Transverse colon (tissue), 4 donors: ENCODE data around the gene PDSS2. TPM values are rescaled to one million over a fixed set of nuclear protein-coding genes. Genes with fewer than 3 reads are reported as not detected.

Experiments used
- DNase-seq: peaks from one replicate; pipeline ENCODE4 v3.0.0-alpha.2; 2019
- H3K27ac ChIP-seq, 4 donors: fragments of 200-600 bp; sonication (generic); 2 replicates each; pipeline ENCODE4 v1.5.1; 2016 to 2018; ENCODE audit warnings: inconsistent platforms in 4 of 4
- H3K27me3 ChIP-seq: fragments of 200-600 bp; sonication (generic); 2 replicates; pipeline ENCODE4 v1.5.1; 2017; ENCODE audit warnings: inconsistent platforms
- H3K36me3 ChIP-seq, 4 donors: fragments of 200-600 bp; sonication (generic); 2 replicates each; pipeline ENCODE4 v1.5.1; 2017 to 2019; ENCODE audit warnings: inconsistent platforms in 4 of 4
- H3K4me1 ChIP-seq, 4 donors: fragments of 200-600 bp; sonication (generic); 2 replicates each; pipeline ENCODE4 v1.5.1; 2017 to 2020; ENCODE audit warnings: inconsistent platforms in 4 of 4
- H3K4me3 ChIP-seq, 4 donors: fragments of 200-600 bp; sonication (generic); 1 replicate in 1 of 4; 2 replicates in 3 of 4; pipeline versions ENCODE4 v1.5.1 to v1.6.1; 2017 to 2019; ENCODE audit warnings: inconsistent platforms in 4 of 4
- H3K9me3 ChIP-seq, 2 donors: fragments of 200-600 bp; sonication (generic); 2 replicates each; pipeline ENCODE4 v1.5.1; 2017 to 2019; ENCODE audit warnings: inconsistent platforms in 2 of 2
- EP300 ChIP-seq: sonication (generic); formaldehyde crosslinking; IDR thresholded peaks from one replicate; pipeline ENCODE4 v1.6.1; 2017; ENCODE audit warnings: antibody characterized with exemption, low read depth
- POLR2A ChIP-seq: fragments of 450-650 bp; IDR thresholded peaks from one replicate; pipeline ENCODE4 v1.6.1; 2016; ENCODE audit warnings: antibody characterized with exemption, mild to moderate bottlenecking, moderate library complexity
- POLR2AphosphoS5 ChIP-seq, 3 donors: sonication (generic); formaldehyde crosslinking; IDR thresholded peaks; one replicate each; pipeline ENCODE4 v1.6.1; 2016; ENCODE audit warnings: antibody characterized with exemption in 3 of 3
- WGBS, 2 donors: methylation state at CpG; one replicate each; pipeline ENCODE4 v1.1.5; 2018; ENCODE audit warnings: low coverage in 1 of 2; 5-methylcytosine and 5-hydroxymethylcytosine counted together
- in situ Hi-C, 4 donors: fragments of 200-750 bp; cut with MboI; loops; one replicate each; pipeline versions ENCODE4 v1.15.0 to v1.15.1; 2017; ENCODE audit warnings: low sequenced_read_pairs in 3 of 4, low pct_ligation_motif_present in 1 of 4, low pct_unique_long_range_greater_than_20kb in 1 of 4
- intact Hi-C: fragments of 100-400 bp; cut with DNase I; formaldehyde crosslinking; loops from one replicate; pipeline ENCODE4 v1.15.1; 2023; ENCODE audit warnings: low total_unique reads
- total RNA-seq, 4 donors: library from RNA; depleted of rRNA; stranded (reverse); fragments of >200 nt; gene quantifications; one replicate each; pipeline ENCODE4 v1.1.0, GENCODE V29; 2016
- TF ChIP-seq, protein P1 (sequence below), 5 experiments: fragments of 200-600 bp in 3 of 5; fragments of 450-650 bp in 2 of 5; sonication (generic) in 3 of 5; IDR thresholded peaks; 1 replicate in 2 of 5; 2 replicates in 3 of 5; pipeline ENCODE4 v1.5.1; 2016 to 2017; ENCODE audit warnings: antibody characterized with exemption in 5 of 5, inconsistent platforms in 3 of 5, mild to moderate bottlenecking in 2 of 5, moderate library complexity in 1 of 5

Gene PDSS2
- total RNA-seq, 4 donors from 2014 or later = 3.0 to 32.5 (median 15.6) TPM

DNA sequence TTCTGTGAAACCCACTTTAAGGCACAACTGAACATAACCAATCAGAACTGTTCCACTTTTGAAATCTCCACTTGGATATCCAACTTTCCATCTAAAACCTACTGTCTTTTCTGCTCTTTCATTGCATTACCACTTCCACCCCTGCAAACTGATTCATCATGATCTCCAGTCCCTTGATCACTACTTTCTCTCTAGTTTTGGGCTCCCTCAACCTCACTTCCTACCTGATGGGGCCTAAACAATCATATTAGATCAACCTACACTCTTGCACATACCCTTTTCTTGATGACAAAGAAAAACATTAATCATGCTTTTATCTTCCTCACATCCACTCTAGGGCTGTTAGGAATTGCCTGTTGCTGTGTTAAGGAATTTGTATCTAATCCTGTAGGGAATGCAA is 137.6 kb downstream of the PDSS2 start:
- no peak overlapping the region for H3K4me3 ChIP-seq
- no peak for DNase-seq
- intact Hi-C loops = no loop called here
- H3K4me1 ChIP-seq = no peaks in the 10 kb centered on the region
- TF ChIP-seq, protein P1, sequence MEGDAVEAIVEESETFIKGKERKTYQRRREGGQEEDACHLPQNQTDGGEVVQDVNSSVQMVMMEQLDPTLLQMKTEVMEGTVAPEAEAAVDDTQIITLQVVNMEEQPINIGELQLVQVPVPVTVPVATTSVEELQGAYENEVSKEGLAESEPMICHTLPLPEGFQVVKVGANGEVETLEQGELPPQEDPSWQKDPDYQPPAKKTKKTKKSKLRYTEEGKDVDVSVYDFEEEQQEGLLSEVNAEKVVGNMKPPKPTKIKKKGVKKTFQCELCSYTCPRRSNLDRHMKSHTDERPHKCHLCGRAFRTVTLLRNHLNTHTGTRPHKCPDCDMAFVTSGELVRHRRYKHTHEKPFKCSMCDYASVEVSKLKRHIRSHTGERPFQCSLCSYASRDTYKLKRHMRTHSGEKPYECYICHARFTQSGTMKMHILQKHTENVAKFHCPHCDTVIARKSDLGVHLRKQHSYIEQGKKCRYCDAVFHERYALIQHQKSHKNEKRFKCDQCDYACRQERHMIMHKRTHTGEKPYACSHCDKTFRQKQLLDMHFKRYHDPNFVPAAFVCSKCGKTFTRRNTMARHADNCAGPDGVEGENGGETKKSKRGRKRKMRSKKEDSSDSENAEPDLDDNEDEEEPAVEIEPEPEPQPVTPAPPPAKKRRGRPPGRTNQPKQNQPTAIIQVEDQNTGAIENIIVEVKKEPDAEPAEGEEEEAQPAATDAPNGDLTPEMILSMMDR (IDR thresholded peaks at IDR 0.05) = no peak
- TF ChIP-seq POLR2AphosphoS5 (IDR thresholded peaks at IDR 0.05) (no peak), POLR2A (no peak), EP300 (no peak)
- H3K36me3 ChIP-seq = no peaks in the 10 kb centered on the region
- in situ Hi-C loops = no loop called here
- H3K9me3 ChIP-seq = no peaks in the 10 kb centered on the region
- no peak overlapping the region for H3K27ac ChIP-seq
- no peaks in the 10 kb centered on the region for H3K27me3 ChIP-seq

GRCh38 chr6:107319906-107320530 is 139.3 kb downstream of the PDSS2 start:
- Histone ChIP-seq H3K9me3 (no peaks in the 10 kb centered on the region), H3K36me3 (no peaks in the 10 kb centered on the region), H3K27me3 (no peaks in the 10 kb centered on the region), H3K27ac (no peak overlapping the region), H3K4me3 (no peak overlapping the region), H3K4me1 (no peaks in the 10 kb centered on the region)
- WGBS, 2 donors = 71 to 80% methylated on average over 5 of the region's 5 CpGs
- intact Hi-C loops (no loop called here), in situ Hi-C loops (no loop called here)
- TF ChIP-seq, protein P1 (IDR thresholded peaks at IDR 0.05) = no peak
- no peak for TF ChIP-seq POLR2A
- TF ChIP-seq POLR2AphosphoS5 (IDR thresholded peaks at IDR 0.05) = no peak
- TF ChIP-seq EP300 = no peak
- DNase-seq = no peak

GRCh38 chr6:107318100-107318736 is 141.1 kb downstream of the PDSS2 start:
- intact Hi-C loops = no loop called here
- DNase-seq = peak; percentile 50
- H3K4me1 ChIP-seq = no peaks in the 10 kb centered on the region
- H3K9me3 ChIP-seq = no peaks in the 10 kb centered on the region
- in situ Hi-C loops = no loop called here
- H3K4me3 ChIP-seq = no peak overlapping the region
- 61 to 100% methylated on average over 3 to 9 of the region's 9 CpGs for WGBS, 2 donors
- H3K36me3 ChIP-seq = no peaks in the 10 kb centered on the region
- H3K27me3 ChIP-seq = no peaks in the 10 kb centered on the region
- H3K27ac ChIP-seq = no peak overlapping the region
- TF ChIP-seq POLR2A = no peak
- TF ChIP-seq, protein P1 (IDR thresholded peaks at IDR 0.05) = peak; percentile 46 to 61 (median 54)

DNA sequence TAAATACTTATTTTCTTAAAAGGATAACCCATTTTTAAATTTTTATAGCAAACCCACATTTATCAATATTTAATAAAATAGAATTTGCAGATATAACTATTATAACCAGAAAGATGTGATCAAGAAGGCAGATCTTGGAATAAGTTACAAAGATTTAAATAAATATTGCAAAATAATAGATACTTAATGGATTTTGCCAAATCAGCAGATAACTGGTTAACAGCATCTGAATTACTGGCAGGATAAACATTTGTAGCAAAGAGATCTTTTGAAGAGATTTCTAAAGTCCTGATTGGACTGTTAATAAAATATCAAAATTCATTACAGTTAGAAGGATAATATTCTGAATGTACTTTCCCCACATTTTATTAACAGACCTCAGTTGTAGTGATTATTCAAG is 144.2 kb downstream of the PDSS2 start:
- Histone ChIP-seq H3K4me1 (no peaks in the 10 kb centered on the region), H3K9me3 (no peaks in the 10 kb centered on the region), H3K27ac (no peak overlapping the region), H3K4me3 (no peak overlapping the region), H3K36me3 (no peaks in the 10 kb centered on the region), H3K27me3 (no peaks in the 10 kb centered on the region)
- TF ChIP-seq, protein P1 (IDR thresholded peaks at IDR 0.05) = no peak
- no peak for TF ChIP-seq EP300
- TF ChIP-seq POLR2A = no peak
- TF ChIP-seq POLR2AphosphoS5 (IDR thresholded peaks at IDR 0.05) = no peak
- in situ Hi-C loops (no loop called here), intact Hi-C loops (no loop called here)
- DNase-seq = no peak
